NCI-H1436 (cell line): ENCODE measurements around the gene ADGRB3.
"Not testable (repeated sequence)": the region's sequence is repeated elsewhere in the genome, so short reads cannot be mapped to it uniquely, and the experiment has no call there.

ENCODE experiments used
- DNase-seq: peaks from one replicate; lab custom pipeline; 2025; lab: John Stamatoyannopoulos, UW

ADGRB3 gene

GRCh38 chr6:68741501-68742386, 106.7 kb downstream of the ADGRB3 start:
- DNase-seq: no peak

GRCh38 chr6:68743099-68743498, 108.0 kb downstream of the ADGRB3 start:
- DNase-seq: no peak

- not testable (repeated sequence) for DNase-seq
Measured at GRCh38 chr6:68744376-68744775, 109.3 kb downstream of the ADGRB3 start.

GRCh38 chr6:68746376-68746775, 111.3 kb downstream of the ADGRB3 start:
- DNase-seq: no peak

- DNase-seq: no peak
Measured at GRCh38 chr6:68747110-68747790, 112.2 kb downstream of the ADGRB3 start.

GRCh38 chr6:68747832-68748231, 112.8 kb downstream of the ADGRB3 start:
- DNase-seq: not testable (repeated sequence)

- DNase-seq: no peak
Measured at GRCh38 chr6:68754681-68755213, 119.7 kb downstream of the ADGRB3 start.

- no peak for DNase-seq
Measured at GRCh38 chr6:68756454-68757375, 121.6 kb downstream of the ADGRB3 start.

- DNase-seq: no peak
Measured at GRCh38 chr6:68757821-68758220, 122.7 kb downstream of the ADGRB3 start.

GRCh38 chr6:68758559-68758958, 123.5 kb downstream of the ADGRB3 start:
- no peak for DNase-seq

GRCh38 chr6:68760485-68760884, 125.4 kb downstream of the ADGRB3 start:
- DNase-seq: no peak

- DNase-seq: no peak
Measured at GRCh38 chr6:68760941-68761676, 126.0 kb downstream of the ADGRB3 start.

- DNase-seq: no peak
Measured at GRCh38 chr6:68761985-68762384, 126.9 kb downstream of the ADGRB3 start.

GRCh38 chr6:68771426-68771825, 136.3 kb downstream of the ADGRB3 start:
- DNase-seq: no peak

GRCh38 chr6:68774843-68775242, 139.8 kb downstream of the ADGRB3 start:
- no peak for DNase-seq

- DNase-seq: no peak
Measured at GRCh38 chr6:68776354-68776753, 141.3 kb downstream of the ADGRB3 start.

- peak; percentile 38 for DNase-seq
Measured at GRCh38 chr6:68777956-68778355, 142.9 kb downstream of the ADGRB3 start.

- peak; percentile 52 for DNase-seq
Measured at GRCh38 chr6:68778356-68779020, 143.4 kb downstream of the ADGRB3 start.

GRCh38 chr6:68779366-68779765, 144.3 kb downstream of the ADGRB3 start:
- no peak for DNase-seq

GRCh38 chr6:68790128-68790527, 155.0 kb downstream of the ADGRB3 start:
- not testable (repeated sequence) for DNase-seq

- DNase-seq: not testable (repeated sequence)
Measured at GRCh38 chr6:68814976-68815375, 179.9 kb downstream of the ADGRB3 start.
